WTC11 (cell line): ENCODE measurements around the gene HLF. TPM values are rescaled to one million over a fixed set of nuclear protein-coding genes. Genes with fewer than 3 reads are reported as not detected.

ENCODE experiments used
- ATAC-seq: fragments of 200-7000 bp; cut with Tn5 transposase; 2 replicates; pipeline ENCODE4 v1.10.0; 2021; ENCODE audit warnings: mild to moderate bottlenecking, moderate library complexity
- CTCF ChIA-PET: fragments of 300-600 bp; sonication (Branson Sonifier 250); formaldehyde crosslinking; loops from one replicate; lab custom pipeline; 2021; ENCODE audit warnings: antibody characterized with exemption; lab: Charles Lee
- POLR2A ChIA-PET: fragments of 350-600 bp; sonication (Branson Sonifier 250); formaldehyde crosslinking; loops from one replicate; lab custom pipeline; 2021; ENCODE audit warnings: antibody characterized with exemption; lab: Charles Lee
- DNase-seq: peaks from one replicate; pipeline ENCODE4 v3.0.0; 2021; ENCODE audit warnings: low spot score
- H3K27ac Mint-ChIP-seq: 2 replicates; pipeline ENCODE4 v1.8.0; 2021; ENCODE audit warnings: mixed read lengths
- H3K27me3 Mint-ChIP-seq: 2 replicates; pipeline ENCODE4 v1.8.0; 2021; ENCODE audit warnings: low read depth, mild to moderate bottlenecking, moderate library complexity, mixed read lengths
- H3K36me3 Mint-ChIP-seq: 2 replicates; pipeline ENCODE4 v1.8.0; 2021; ENCODE audit warnings: mixed read lengths
- H3K4me1 Mint-ChIP-seq: 2 replicates; pipeline ENCODE4 v1.8.0; 2022; ENCODE audit warnings: mixed read lengths
- H3K4me3 Mint-ChIP-seq: 2 replicates; pipeline ENCODE4 v1.8.0; 2021; ENCODE audit warnings: mild to moderate bottlenecking, moderate library complexity, mixed read lengths
- H3K9me3 Mint-ChIP-seq: 2 replicates; pipeline ENCODE4 v1.8.0; 2021; ENCODE audit warnings: mixed read lengths
- ATF1 ChIP-seq: sonication (generic); formaldehyde crosslinking; IDR thresholded peaks from 2 replicates; pipeline ENCODE4 v1.8.1; 2023; ENCODE audit warnings: mild to moderate bottlenecking, moderate library complexity, missing genetic modification reagents
- FOXP4 ChIP-seq: sonication (generic); formaldehyde crosslinking; IDR thresholded peaks from 2 replicates; pipeline ENCODE4 v1.8.0; 2022; ENCODE audit warnings: mild to moderate bottlenecking, missing genetic modification reagents
- GABPB1 ChIP-seq: sonication (generic); formaldehyde crosslinking; IDR thresholded peaks from 2 replicates; pipeline ENCODE4 v1.8.1; 2023; ENCODE audit warnings: mild to moderate bottlenecking, missing genetic modification reagents
- KAT7 ChIP-seq: sonication (generic); formaldehyde crosslinking; IDR thresholded peaks from 2 replicates; pipeline ENCODE4 v1.8.1; 2023; ENCODE audit warnings: missing genetic modification reagents, mild to moderate bottlenecking, borderline replicate concordance
- MAX ChIP-seq: sonication (generic); formaldehyde crosslinking; IDR thresholded peaks from 2 replicates; pipeline ENCODE4 v1.8.0; 2022; ENCODE audit warnings: mild to moderate bottlenecking, missing genetic modification reagents
- MYBL2 ChIP-seq: sonication (generic); formaldehyde crosslinking; IDR thresholded peaks from 2 replicates; pipeline ENCODE4 v1.8.1; 2023; ENCODE audit warnings: mild to moderate bottlenecking, moderate library complexity, missing genetic modification reagents
- NR1H2 ChIP-seq: sonication (generic); formaldehyde crosslinking; IDR thresholded peaks from 2 replicates; pipeline ENCODE4 v1.9.0; 2021; ENCODE audit warnings: mild to moderate bottlenecking, moderate library complexity, missing genetic modification reagents
- NR2C2 ChIP-seq: sonication (generic); formaldehyde crosslinking; IDR thresholded peaks from 2 replicates; pipeline ENCODE4 v1.8.0; 2022; ENCODE audit warnings: mild to moderate bottlenecking, missing genetic modification reagents
- RORB ChIP-seq: fragments of 250-450 bp; sonication (Bioruptor Pico); IDR thresholded peaks from 2 replicates; pipeline ENCODE4 v1.9.0; 2021; ENCODE audit warnings: mild to moderate bottlenecking
- TP53 ChIP-seq: sonication (generic); formaldehyde crosslinking; IDR thresholded peaks from 2 replicates; pipeline ENCODE4 v1.8.1; 2023; ENCODE audit warnings: mild to moderate bottlenecking, missing genetic modification reagents
- ZBTB21 ChIP-seq: sonication (generic); formaldehyde crosslinking; IDR thresholded peaks from 2 replicates; pipeline ENCODE4 v1.8.1; 2023; ENCODE audit warnings: mild to moderate bottlenecking, missing genetic modification reagents, borderline replicate concordance
- ZNF532 ChIP-seq: fragments of 250-450 bp; sonication (Bioruptor Pico); IDR thresholded peaks from 2 replicates; pipeline ENCODE4 v1.9.0; 2021; ENCODE audit warnings: mild to moderate bottlenecking, borderline replicate concordance
- ZSCAN18 ChIP-seq: fragments of 250-450 bp; sonication (Bioruptor Pico); IDR thresholded peaks from 2 replicates; pipeline ENCODE4 v2.1.2; 2022; ENCODE audit warnings: mild to moderate bottlenecking, moderate library complexity
- total RNA-seq: library from RNA; stranded (reverse); gene quantifications from 3 replicates; pipeline ENCODE4 v1.2.3, GENCODE V29; 2021
- TF ChIP-seq, protein P1 (sequence below): sonication (generic); formaldehyde crosslinking; IDR thresholded peaks from 2 replicates; pipeline ENCODE4 v1.8.1; 2022; ENCODE audit warnings: missing genetic modification reagents, borderline replicate concordance

The HLF gene
- total RNA-seq, 1 experiment from 2014 or later: 0.31 TPM

DNA sequence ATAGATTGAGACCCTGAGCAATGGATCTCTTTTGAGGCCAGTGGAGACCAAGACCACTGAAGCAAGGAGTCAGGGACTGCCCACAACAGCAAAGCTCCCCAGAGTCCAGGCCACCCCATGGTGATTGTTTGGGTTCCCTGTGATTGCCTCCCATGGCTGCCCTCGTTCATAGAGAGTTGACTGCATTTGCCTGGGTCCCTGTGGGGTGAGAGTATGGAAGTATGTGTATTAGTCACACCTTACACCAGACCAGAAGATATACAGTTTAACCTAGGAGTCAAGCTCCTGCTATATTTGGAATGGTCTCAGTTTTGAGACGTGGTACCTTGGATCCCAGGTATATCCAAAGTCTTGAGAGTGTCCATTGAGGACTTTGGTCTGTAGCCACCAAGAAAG is 20.2 kb downstream of the HLF start (continued):
- TF ChIP-seq KAT7 (CRISPR knock-in tag) (no peak), MYBL2 (CRISPR knock-in tag) (no peak), ATF1 (no peak), MAX (CRISPR knock-in tag) (no peak)
- TF ChIP-seq, protein P1, sequence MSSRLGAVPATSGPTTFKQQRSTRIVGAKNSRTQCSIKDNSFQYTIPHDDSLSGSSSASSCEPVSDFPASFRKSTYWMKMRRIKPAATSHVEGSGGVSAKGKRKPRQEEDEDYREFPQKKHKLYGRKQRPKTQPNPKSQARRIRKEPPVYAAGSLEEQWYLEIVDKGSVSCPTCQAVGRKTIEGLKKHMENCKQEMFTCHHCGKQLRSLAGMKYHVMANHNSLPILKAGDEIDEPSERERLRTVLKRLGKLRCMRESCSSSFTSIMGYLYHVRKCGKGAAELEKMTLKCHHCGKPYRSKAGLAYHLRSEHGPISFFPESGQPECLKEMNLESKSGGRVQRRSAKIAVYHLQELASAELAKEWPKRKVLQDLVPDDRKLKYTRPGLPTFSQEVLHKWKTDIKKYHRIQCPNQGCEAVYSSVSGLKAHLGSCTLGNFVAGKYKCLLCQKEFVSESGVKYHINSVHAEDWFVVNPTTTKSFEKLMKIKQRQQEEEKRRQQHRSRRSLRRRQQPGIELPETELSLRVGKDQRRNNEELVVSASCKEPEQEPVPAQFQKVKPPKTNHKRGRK: no peak

GRCh38 chr17:55285340-55286301 is 20.9 kb downstream of the HLF start:
- ATAC-seq: no peak
- CTCF ChIA-PET: no interaction called here
- DNase-seq: no peak

GRCh38 chr17:55286681-55287589 is 22.2 kb downstream of the HLF start:
- ChIA-PET POLR2A (no interaction called here), CTCF (no interaction called here)
- Mint-ChIP-seq H3K36me3 (no peaks in the 10 kb centered on the region), H3K27ac (no peak overlapping the region), H3K27me3 (no peaks in the 10 kb centered on the region; the same call in 1 of the 2 replicates), H3K4me3 (no peak overlapping the region), H3K4me1 (peaks cover 13% of the 10 kb centered on the region), H3K9me3 (peaks cover 23% of the 10 kb centered on the region)
- TF ChIP-seq NR2C2 (CRISPR knock-in tag) (no peak), GABPB1 (CRISPR knock-in tag) (peak; percentile 96)
- no peak for DNase-seq
- no peak for ATAC-seq

More at GRCh38 chr17:55285340-55286301, 20.9 kb downstream of the HLF start:
- POLR2A ChIA-PET: no interaction called here
- Mint-ChIP-seq H3K9me3 (peaks cover 10% of the 10 kb centered on the region), H3K36me3 (no peaks in the 10 kb centered on the region)
- TF ChIP-seq GABPB1 (CRISPR knock-in tag): peak; percentile 89
- no peak for TF ChIP-seq ZSCAN18 (CRISPR knock-in tag)
- TF ChIP-seq, all 79 proteins: peak for 1
- no peak overlapping the region for H3K4me3 Mint-ChIP-seq
- no peaks in the 10 kb centered on the region; the same call in 1 of the 2 replicates for H3K27me3 Mint-ChIP-seq
- no peak overlapping the region for H3K27ac Mint-ChIP-seq
- H3K4me1 Mint-ChIP-seq: peaks cover 13% of the 10 kb centered on the region

DNA sequence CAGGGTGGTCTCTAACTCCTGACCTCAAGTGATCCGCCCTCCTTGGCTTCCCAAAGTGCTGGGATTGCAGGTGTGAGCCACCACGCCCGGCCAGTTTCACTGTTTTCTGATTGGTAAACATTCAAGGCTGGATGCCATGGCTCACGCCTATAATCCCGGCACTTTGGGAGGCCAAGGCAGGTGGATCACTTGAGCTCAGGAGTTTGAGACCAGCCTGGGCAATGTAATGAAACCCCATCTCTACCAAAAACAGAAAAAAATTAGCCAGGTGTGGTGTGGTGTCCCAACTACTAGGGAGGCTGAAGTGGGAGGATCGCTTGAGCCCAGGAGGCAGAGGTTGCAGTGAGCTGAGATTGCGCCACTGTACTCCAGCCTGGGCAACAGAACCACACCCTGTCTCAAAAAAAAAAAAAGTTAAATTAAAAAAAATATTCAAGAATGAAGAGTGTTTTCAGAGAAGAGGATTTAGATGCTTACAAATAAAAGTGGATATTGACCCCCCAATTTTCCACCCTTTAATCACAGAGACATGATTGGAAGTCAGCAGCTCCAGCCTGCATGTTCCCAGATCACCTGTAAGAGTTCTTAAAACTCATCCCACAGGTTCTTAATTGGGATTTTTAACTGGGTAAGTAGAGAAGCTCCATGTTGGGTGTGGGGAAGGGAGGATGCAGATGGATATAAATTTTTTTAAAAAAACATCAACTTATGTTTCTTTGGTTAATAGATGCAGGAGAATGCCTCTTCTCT is 23.8 kb downstream of the HLF start:
- peaks cover 25% of the 10 kb centered on the region for H3K9me3 Mint-ChIP-seq
- POLR2A ChIA-PET: no interaction called here
- TF ChIP-seq NR1H2: no peak
- no peak for TF ChIP-seq TP53 (CRISPR knock-in tag)
- TF ChIP-seq ZBTB21 (CRISPR knock-in tag): no peak
- no peak for TF ChIP-seq RORB
- TF ChIP-seq FOXP4 (CRISPR knock-in tag): no peak
- no peak for TF ChIP-seq ZNF532
- no peak for DNase-seq
- H3K4me1 Mint-ChIP-seq: peaks cover 10% of the 10 kb centered on the region
- no peak overlapping the region for H3K27ac Mint-ChIP-seq
- no peak overlapping the region for H3K4me3 Mint-ChIP-seq
- ATAC-seq: no peak
- no peaks in the 10 kb centered on the region for H3K36me3 Mint-ChIP-seq
- CTCF ChIA-PET: interaction anchor here (0.8 kb wide), 1 partner anchor 8 kb away, joined by 3 read pairs; no protein-coding TSS in a partner anchor
- H3K27me3 Mint-ChIP-seq: no peaks in the 10 kb centered on the region; the same call in 1 of the 2 replicates
